H9 (cell line): ENCODE data around the gene GIPC3. TPM values are rescaled to one million over a fixed set of nuclear protein-coding genes. Genes with fewer than 3 reads are reported as not detected.

Experiments
- DNase-seq: peaks from one replicate; pipeline ENCODE4 v3.0.0-alpha.2; 2017
- H2AFZ ChIP-seq: one replicate; pipeline ENCODE4 v1.6.1; 2013; ENCODE audit warnings: mild to moderate bottlenecking, low read length, control low read depth, moderate library complexity
- H2AK5ac ChIP-seq: 2 replicates; pipeline ENCODE4 v1.6.1; 2013; ENCODE audit warnings: low read length, control low read depth, mixed read lengths; ENCODE audit not compliant: insufficient read length
- H2BK120ac ChIP-seq: one replicate; pipeline ENCODE4 v1.6.1; 2013; ENCODE audit warnings: low read depth, mild to moderate bottlenecking, low read length, control low read depth, inconsistent platforms; ENCODE audit not compliant: poor library complexity, severe bottlenecking
- H2BK12ac ChIP-seq: 2 replicates; pipeline ENCODE4 v1.6.1; 2013; ENCODE audit warnings: low read length, control low read depth, mixed read lengths, low read depth; ENCODE audit not compliant: insufficient read length
- H2BK15ac ChIP-seq: 2 replicates; pipeline ENCODE4 v1.6.1; 2013; ENCODE audit warnings: low read depth, low read length, control low read depth
- H2BK20ac ChIP-seq: one replicate; pipeline ENCODE4 v1.6.1; 2013; ENCODE audit warnings: low read depth, mild to moderate bottlenecking, low read length, control low read depth, inconsistent platforms; ENCODE audit not compliant: poor library complexity, severe bottlenecking
- H2BK5ac ChIP-seq: 2 replicates; pipeline ENCODE4 v1.6.1; 2013; ENCODE audit warnings: low read length, control low read depth, mixed read lengths; ENCODE audit not compliant: insufficient read length
- H3K14ac ChIP-seq: 2 replicates; pipeline ENCODE4 v1.6.1; 2013; ENCODE audit warnings: low read length, control low read depth; ENCODE audit not compliant: insufficient read depth
- H3K18ac ChIP-seq: 2 replicates; pipeline ENCODE4 v1.6.1; 2013; ENCODE audit warnings: low read depth, mild to moderate bottlenecking, mixed read lengths, low read length, control low read depth; ENCODE audit not compliant: insufficient read length
- H3K23ac ChIP-seq: 2 replicates; pipeline ENCODE4 v1.6.1; 2013; ENCODE audit warnings: low read length, control low read depth, mixed read lengths, low read depth; ENCODE audit not compliant: insufficient read length
- H3K23me2 ChIP-seq: 2 replicates; pipeline ENCODE4 v1.6.1; 2013; ENCODE audit warnings: low read depth, mild to moderate bottlenecking, mixed read lengths, low read length, control low read depth; ENCODE audit not compliant: insufficient read length, poor library complexity, severe bottlenecking
- H3K27ac ChIP-seq: 2 replicates; pipeline ENCODE4 v1.5.1; 2013; ENCODE audit warnings: low read length, control low read depth, mixed read lengths, low read depth; ENCODE audit not compliant: insufficient read length
- H3K27me3 ChIP-seq: 2 replicates; pipeline ENCODE4 v1.6.1; 2013; ENCODE audit warnings: low read length, control low read depth, inconsistent platforms; ENCODE audit not compliant: insufficient read depth
- H3K4ac ChIP-seq: 2 replicates; pipeline ENCODE4 v1.6.1; 2013; ENCODE audit warnings: low read depth, mild to moderate bottlenecking, control low read depth, inconsistent platforms, low read length, moderate library complexity
- H3K4me1 ChIP-seq: 2 replicates; pipeline ENCODE4 v1.6.1; 2013; ENCODE audit warnings: low read length, control low read depth, inconsistent platforms; ENCODE audit not compliant: insufficient read depth
- H3K4me2 ChIP-seq: 2 replicates; pipeline ENCODE4 v1.6.1; 2013; ENCODE audit warnings: low read length, control low read depth, mixed read lengths; ENCODE audit not compliant: insufficient read length, insufficient read depth
- H3K56ac ChIP-seq: 2 replicates; pipeline ENCODE4 v1.6.1; 2013; ENCODE audit warnings: low read depth, mild to moderate bottlenecking, mixed read lengths, low read length, control low read depth; ENCODE audit not compliant: insufficient read length
- H3K79me1 ChIP-seq: 2 replicates; pipeline ENCODE4 v1.6.1; 2013; ENCODE audit warnings: low read depth, mild to moderate bottlenecking, moderate library complexity, low read length, control low read depth, inconsistent platforms; ENCODE audit not compliant: insufficient read depth, poor library complexity, severe bottlenecking
- H3K79me2 ChIP-seq: 2 replicates; pipeline ENCODE4 v1.6.1; 2013; ENCODE audit warnings: low read length, control low read depth, inconsistent platforms; ENCODE audit not compliant: insufficient read depth
- H3K9ac ChIP-seq: 2 replicates; pipeline ENCODE4 v1.6.1; 2013; ENCODE audit warnings: low read length, control low read depth, mixed read lengths; ENCODE audit not compliant: insufficient read length; ENCODE audit errors: extremely low read depth
- H3K9me3 ChIP-seq: one replicate; pipeline ENCODE4 v1.6.1; 2013; ENCODE audit warnings: low read depth, low read length, inconsistent platforms; ENCODE audit not compliant: control insufficient read depth
- H3T11ph ChIP-seq: one replicate; pipeline ENCODE4 v1.6.1; 2013; ENCODE audit warnings: mild to moderate bottlenecking, low read length, control low read depth, inconsistent platforms
- H4K20me1 ChIP-seq: one replicate; pipeline ENCODE4 v1.6.1; 2013; ENCODE audit not compliant: control insufficient read depth, insufficient read length, insufficient read depth
- H4K5ac ChIP-seq: 2 replicates; pipeline ENCODE4 v1.6.1; 2013; ENCODE audit warnings: low read depth, mild to moderate bottlenecking, mixed read lengths, low read length, control low read depth; ENCODE audit not compliant: insufficient read length
- H4K8ac ChIP-seq: replicated peaks from 2 replicates; pipeline ENCODE4 v1.6.1; 2013; ENCODE audit warnings: low read length, control low read depth, mixed read lengths, low read depth; ENCODE audit not compliant: insufficient read length
- H4K91ac ChIP-seq: 2 replicates; pipeline ENCODE4 v1.6.1; 2013; ENCODE audit warnings: low read depth, mild to moderate bottlenecking, moderate library complexity, mixed read lengths, low read length, control low read depth; ENCODE audit not compliant: insufficient read length
- H3K27ac Mint-ChIP-seq, 3 experiments: 2 replicates in 2 of 3; 3 replicates in 1 of 3; pipeline ENCODE4 v1.8.0; 2020 to 2021; ENCODE audit warnings: mixed read lengths in 3 of 3, mild to moderate bottlenecking in 1 of 3, moderate library complexity in 1 of 3
- H3K27me3 Mint-ChIP-seq: 2 replicates; pipeline ENCODE4 v1.8.0; 2021; ENCODE audit warnings: low read depth, mild to moderate bottlenecking, moderate library complexity, mixed read lengths
- H3K36me3 Mint-ChIP-seq, 3 experiments: 2 replicates in 2 of 3; 3 replicates in 1 of 3; pipeline ENCODE4 v1.8.0; 2020 to 2021; ENCODE audit warnings: low read depth in 3 of 3, mixed read lengths in 3 of 3; ENCODE audit not compliant: insufficient read depth in 1 of 3
- H3K4me1 Mint-ChIP-seq, 2 experiments: 2 replicates each; pipeline ENCODE4 v1.8.0; 2020; ENCODE audit warnings: mixed read lengths in 2 of 2
- H3K4me3 Mint-ChIP-seq, 2 experiments: 2 replicates in 1 of 2; 3 replicates in 1 of 2; pipeline ENCODE4 v1.8.0; 2020 to 2021; ENCODE audit warnings: mild to moderate bottlenecking in 2 of 2, mixed read lengths in 2 of 2, moderate library complexity in 1 of 2
- H3K9me3 Mint-ChIP-seq, 2 experiments: 2 replicates in 1 of 2; 3 replicates in 1 of 2; pipeline ENCODE4 v1.8.0; 2020; ENCODE audit warnings: mild to moderate bottlenecking in 2 of 2, mixed read lengths in 2 of 2, moderate library complexity in 1 of 2
- WGBS: extraction: QIAGEN DNeasy Blood & Tissue Kit; methylation state at CpG from one replicate; pipeline ENCODE4 v1.1.7; 2013; ENCODE audit warnings: missing lambda C conversion rate, low lambda C conversion rate, mixed read lengths; ENCODE audit not compliant: insufficient read length; ENCODE audit errors: extremely low coverage; 5-methylcytosine and 5-hydroxymethylcytosine counted together
- total RNA-seq: library from RNA; stranded (reverse); gene quantifications from 2 replicates; pipeline ENCODE4 v1.2.1, GENCODE V29; 2021
- TF ChIP-seq, protein P1 (sequence below): fragments of 200-600 bp; sonication (generic); conservative IDR thresholded peaks from 3 replicates; pipeline ENCODE4 v1.8.0; 2021; ENCODE audit warnings: antibody characterized with exemption, mild to moderate bottlenecking

The GIPC3 gene
- total RNA-seq, 1 experiment from 2014 or later = 1.6 TPM

DNA sequence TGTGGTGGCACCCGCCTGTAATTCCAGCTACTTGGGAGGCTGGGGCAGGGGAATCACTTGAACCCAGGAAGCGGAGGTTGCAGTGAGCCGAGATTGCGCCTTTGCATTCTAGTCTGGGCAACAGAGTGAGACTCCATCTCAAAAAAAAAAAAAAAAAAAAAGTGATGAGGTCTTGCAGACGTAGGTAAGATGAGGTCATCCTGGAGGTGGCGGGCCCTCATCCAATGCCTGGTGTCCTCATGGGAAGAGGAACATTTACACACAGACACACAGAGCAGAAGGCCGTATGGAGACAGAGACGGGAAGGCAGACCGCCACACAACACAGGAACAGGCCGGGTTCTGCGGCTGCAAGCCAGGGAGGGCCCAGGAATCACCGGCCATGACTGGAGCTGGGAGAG, 36.9 kb downstream of the GIPC3 start:
- Histone ChIP-seq H2BK20ac (no peak overlapping the region), H3K79me2 (peaks cover 7% of the 10 kb centered on the region; the same call in 1 of the 2 replicates), H3K4me2 (no peak overlapping the region), H4K5ac (no peak overlapping the region), H3T11ph (no peak overlapping the region), H2BK15ac (no peak overlapping the region), H3K9me3 (no peaks in the 10 kb centered on the region), H3K23me2 (peaks cover 5% of the 10 kb centered on the region), H3K56ac (no peak overlapping the region), H3K23ac (no peak overlapping the region), H3K9ac (no peak overlapping the region), H2AFZ (no peak overlapping the region), H3K27me3 (no peaks in the 10 kb centered on the region), H2AK5ac (no peak overlapping the region), H4K8ac (no peak overlapping the region), H3K4me1 (0 out of 2 replicates have a peak, but pooled peaks cover 2% of the 10 kb centered on the region), H3K27ac (no peak overlapping the region), H3K4ac (no peak overlapping the region), H4K20me1 (peaks cover 3% of the 10 kb centered on the region), H4K91ac (no peak overlapping the region), H3K18ac (no peak overlapping the region), H2BK120ac (no peak overlapping the region), H3K14ac (no peak overlapping the region), H2BK12ac (no peak overlapping the region), H3K79me1 (no peaks in the 10 kb centered on the region), H2BK5ac (no peak overlapping the region)
- H3K27me3 Mint-ChIP-seq = no peaks in the 10 kb centered on the region; the same call in 1 of the 2 replicates
- H3K4me1 Mint-ChIP-seq = peaks cover 4 to 13% of the 10 kb centered on the region in 2 experiments
- TF ChIP-seq, protein P1, sequence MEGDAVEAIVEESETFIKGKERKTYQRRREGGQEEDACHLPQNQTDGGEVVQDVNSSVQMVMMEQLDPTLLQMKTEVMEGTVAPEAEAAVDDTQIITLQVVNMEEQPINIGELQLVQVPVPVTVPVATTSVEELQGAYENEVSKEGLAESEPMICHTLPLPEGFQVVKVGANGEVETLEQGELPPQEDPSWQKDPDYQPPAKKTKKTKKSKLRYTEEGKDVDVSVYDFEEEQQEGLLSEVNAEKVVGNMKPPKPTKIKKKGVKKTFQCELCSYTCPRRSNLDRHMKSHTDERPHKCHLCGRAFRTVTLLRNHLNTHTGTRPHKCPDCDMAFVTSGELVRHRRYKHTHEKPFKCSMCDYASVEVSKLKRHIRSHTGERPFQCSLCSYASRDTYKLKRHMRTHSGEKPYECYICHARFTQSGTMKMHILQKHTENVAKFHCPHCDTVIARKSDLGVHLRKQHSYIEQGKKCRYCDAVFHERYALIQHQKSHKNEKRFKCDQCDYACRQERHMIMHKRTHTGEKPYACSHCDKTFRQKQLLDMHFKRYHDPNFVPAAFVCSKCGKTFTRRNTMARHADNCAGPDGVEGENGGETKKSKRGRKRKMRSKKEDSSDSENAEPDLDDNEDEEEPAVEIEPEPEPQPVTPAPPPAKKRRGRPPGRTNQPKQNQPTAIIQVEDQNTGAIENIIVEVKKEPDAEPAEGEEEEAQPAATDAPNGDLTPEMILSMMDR = no peak
- H3K36me3 Mint-ChIP-seq = peaks cover 6 to 21% (median 21%) of the 10 kb centered on the region in 3 experiments; a peak in 6 of 7 replicates
- WGBS = no CpG with 5 or more reads among the region's 12 CpGs
- H3K9me3 Mint-ChIP-seq = no peaks in the 10 kb centered on the region
- H3K27ac Mint-ChIP-seq = no peak overlapping the region
- DNase-seq = no peak
- no peak overlapping the region for H3K4me3 Mint-ChIP-seq
